GM21515 (cell line): ENCODE data around the gene KRT6B.
"Not testable (repeated sequence)": the region's sequence is repeated elsewhere in the genome, so short reads cannot be mapped to it uniquely, and the experiment has no call there.

Experiments
- ATAC-seq: cut with Tn5 transposase; IDR thresholded peaks from one replicate; pipeline ENCODE4 v1.9.1; 2021; ENCODE audit not compliant: unreplicated experiment

KRT6B gene

GRCh38 chr12:52452101-52452500 lies at the start of gene KRT6B:
Gene KRT6B (minus strand): TSS chr12:52452146. CDS start chr12:52452078, 68 bp downstream.
- ATAC-seq, result no peak

GRCh38 chr12:52501490-52501889 lies 49.5 kb upstream of the KRT6B start:
- ATAC-seq, result no peak

- ATAC-seq, result not testable (repeated sequence)
Observed at GRCh38 chr12:52500574-52500973, 48.6 kb upstream of the KRT6B start.

- ATAC-seq, result no peak
Observed at GRCh38 chr12:52499806-52500560, 48.0 kb upstream of the KRT6B start.

GRCh38 chr12:52498946-52499345 lies 47.0 kb upstream of the KRT6B start:
- no peak for ATAC-seq

- no peak for ATAC-seq
Observed at GRCh38 chr12:52497975-52498374, 46.0 kb upstream of the KRT6B start.

- no peak for ATAC-seq
Observed at GRCh38 chr12:52496590-52497071, 44.7 kb upstream of the KRT6B start.

GRCh38 chr12:52496054-52496453 lies 44.1 kb upstream of the KRT6B start:
- ATAC-seq, result no peak

- no peak for ATAC-seq
Observed at GRCh38 chr12:52495389-52495788, 43.4 kb upstream of the KRT6B start.

GRCh38 chr12:52494518-52494917 lies 42.6 kb upstream of the KRT6B start:
- no peak for ATAC-seq

- no peak for ATAC-seq
Observed at GRCh38 chr12:52494100-52494499, 42.2 kb upstream of the KRT6B start.

- ATAC-seq, result no peak
Observed at GRCh38 chr12:52493172-52493571, 41.2 kb upstream of the KRT6B start, which contains the start of gene KRT6A. Gene KRT6A (minus strand): TSS chr12:52493257. CDS start chr12:52493188, 69 bp downstream.

- ATAC-seq, result not testable (repeated sequence)
Observed at GRCh38 chr12:52492405-52492804, 40.5 kb upstream of the KRT6B start.

- ATAC-seq, result not testable (repeated sequence)
Observed at GRCh38 chr12:52491495-52491894, 39.5 kb upstream of the KRT6B start.

- no peak for ATAC-seq
Observed at GRCh38 chr12:52488736-52489135, 36.8 kb upstream of the KRT6B start.

- ATAC-seq, result not testable (repeated sequence)
Observed at GRCh38 chr12:52487744-52488443, 35.9 kb upstream of the KRT6B start.

GRCh38 chr12:52487211-52487610 lies 35.3 kb upstream of the KRT6B start:
- no peak for ATAC-seq

- ATAC-seq, result no peak
Observed at GRCh38 chr12:52486166-52487105, 34.5 kb upstream of the KRT6B start.

- ATAC-seq, result no peak
Observed at GRCh38 chr12:52480073-52480472, 28.1 kb upstream of the KRT6B start.

- no peak for ATAC-seq
Observed at GRCh38 chr12:52477651-52478050, 25.7 kb upstream of the KRT6B start.

GRCh38 chr12:52474212-52474611 lies 22.3 kb upstream of the KRT6B start:
- ATAC-seq, result no peak
